ENCODE measurements around the gene RAB22A. TPM values are rescaled to one million over a fixed set of nuclear protein-coding genes. Genes with fewer than 3 reads are reported as not detected.
A peak's percentile ranks its signal among the peaks of the same experiment; 100 is the strongest.
"Not testable (repeated sequence)": the region's sequence is repeated elsewhere in the genome, so short reads cannot be mapped to it uniquely, and the experiment has no call there.

RAB22A gene
- total RNA-seq, 1 donor from 2014 or later = 17.6 TPM

DNA sequence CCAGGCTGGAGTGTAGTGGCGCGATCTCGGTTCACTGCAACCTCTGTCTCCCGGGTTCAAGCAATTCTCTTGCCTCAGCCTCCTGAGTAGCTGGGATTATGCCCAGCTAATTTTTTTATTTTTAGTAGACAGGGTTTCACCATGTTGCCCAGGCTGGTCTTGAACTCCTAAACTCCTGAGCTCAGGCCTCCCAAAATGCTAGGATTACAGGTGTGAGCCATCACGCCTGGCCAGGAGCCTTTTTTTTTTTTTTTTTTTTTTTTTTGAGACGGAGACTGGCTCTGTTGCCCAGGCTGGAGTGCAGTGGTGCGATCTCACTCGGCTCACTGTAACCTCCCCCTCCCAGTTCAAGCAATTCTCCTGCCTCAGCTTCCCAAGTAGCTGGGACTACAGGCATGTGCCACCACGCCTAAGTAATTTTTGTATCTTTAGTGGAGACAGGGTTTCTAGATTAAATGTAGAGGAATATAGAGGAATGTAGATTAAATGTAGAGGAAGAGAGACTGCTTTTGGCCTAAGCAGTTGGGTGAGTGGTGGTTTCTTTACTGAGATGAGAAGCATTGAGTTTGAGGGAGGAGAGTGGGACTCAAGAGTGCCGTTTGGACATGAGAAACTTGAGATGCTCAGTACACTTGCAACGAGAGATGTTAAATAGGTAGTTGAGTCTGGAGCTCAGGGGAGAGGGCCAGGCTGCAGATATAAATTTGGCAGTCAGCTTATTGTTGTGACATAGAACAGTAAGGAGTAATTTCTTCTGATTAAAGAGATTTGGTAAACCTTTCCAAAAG lies 96.2 kb downstream of the RAB22A start:
- Histone ChIP-seq H3K36me3 (ENCODE audit: control insufficient read depth, insufficient read depth, low read length) (no peaks in the 10 kb centered on the region), H3K27me3 (ENCODE audit: control insufficient read depth, insufficient read depth, low read length) (no peaks in the 10 kb centered on the region), H3K4me3 (ENCODE audit: low read depth, low read length) (no peak overlapping the region)
- DNase-seq (ENCODE audit: low read depth) (no peak), FAIRE-seq (no peak)
- TF ChIP-seq, protein P1, sequence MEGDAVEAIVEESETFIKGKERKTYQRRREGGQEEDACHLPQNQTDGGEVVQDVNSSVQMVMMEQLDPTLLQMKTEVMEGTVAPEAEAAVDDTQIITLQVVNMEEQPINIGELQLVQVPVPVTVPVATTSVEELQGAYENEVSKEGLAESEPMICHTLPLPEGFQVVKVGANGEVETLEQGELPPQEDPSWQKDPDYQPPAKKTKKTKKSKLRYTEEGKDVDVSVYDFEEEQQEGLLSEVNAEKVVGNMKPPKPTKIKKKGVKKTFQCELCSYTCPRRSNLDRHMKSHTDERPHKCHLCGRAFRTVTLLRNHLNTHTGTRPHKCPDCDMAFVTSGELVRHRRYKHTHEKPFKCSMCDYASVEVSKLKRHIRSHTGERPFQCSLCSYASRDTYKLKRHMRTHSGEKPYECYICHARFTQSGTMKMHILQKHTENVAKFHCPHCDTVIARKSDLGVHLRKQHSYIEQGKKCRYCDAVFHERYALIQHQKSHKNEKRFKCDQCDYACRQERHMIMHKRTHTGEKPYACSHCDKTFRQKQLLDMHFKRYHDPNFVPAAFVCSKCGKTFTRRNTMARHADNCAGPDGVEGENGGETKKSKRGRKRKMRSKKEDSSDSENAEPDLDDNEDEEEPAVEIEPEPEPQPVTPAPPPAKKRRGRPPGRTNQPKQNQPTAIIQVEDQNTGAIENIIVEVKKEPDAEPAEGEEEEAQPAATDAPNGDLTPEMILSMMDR (IDR thresholded peaks at IDR 0.05; ENCODE audit: insufficient read depth, low read length, severe bottlenecking) = no peak

DNA sequence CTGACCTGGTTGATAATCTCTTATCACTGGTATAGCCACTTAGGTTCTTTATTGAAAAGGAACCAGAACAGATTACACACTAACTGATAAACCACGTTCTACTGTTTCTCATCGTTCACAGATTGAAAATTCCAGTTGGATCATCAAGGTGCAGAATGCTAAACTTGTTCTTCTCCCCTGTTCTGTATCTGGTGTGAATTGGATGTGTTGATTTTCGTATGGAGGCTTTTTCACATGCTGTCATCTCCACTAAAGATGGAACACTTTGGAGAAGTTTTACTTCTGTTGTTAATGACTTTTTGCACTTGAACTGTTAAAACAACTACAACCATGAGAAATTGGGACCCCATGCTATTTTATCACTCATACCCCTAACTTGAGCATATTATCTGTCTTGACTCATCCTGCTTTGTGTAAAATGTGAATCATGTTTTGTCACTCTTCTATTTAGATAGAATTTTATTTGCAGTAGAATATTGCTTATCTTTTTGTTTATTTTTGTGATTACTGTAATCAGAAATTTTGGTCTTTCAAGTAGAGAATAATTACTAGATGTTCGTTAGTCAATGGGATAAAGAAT lies 97.0 kb downstream of the RAB22A start:
- no peak for FAIRE-seq
- DNase-seq (ENCODE audit: low read depth) = peak; percentile 72
- Histone ChIP-seq H3K27me3 (ENCODE audit: control insufficient read depth, insufficient read depth, low read length) (no peaks in the 10 kb centered on the region), H3K36me3 (ENCODE audit: control insufficient read depth, insufficient read depth, low read length) (no peaks in the 10 kb centered on the region), H3K4me3 (ENCODE audit: low read depth, low read length) (no peak overlapping the region)
- TF ChIP-seq, protein P1 (IDR thresholded peaks at IDR 0.05; ENCODE audit: insufficient read depth, low read length, severe bottlenecking) = no peak

DNA sequence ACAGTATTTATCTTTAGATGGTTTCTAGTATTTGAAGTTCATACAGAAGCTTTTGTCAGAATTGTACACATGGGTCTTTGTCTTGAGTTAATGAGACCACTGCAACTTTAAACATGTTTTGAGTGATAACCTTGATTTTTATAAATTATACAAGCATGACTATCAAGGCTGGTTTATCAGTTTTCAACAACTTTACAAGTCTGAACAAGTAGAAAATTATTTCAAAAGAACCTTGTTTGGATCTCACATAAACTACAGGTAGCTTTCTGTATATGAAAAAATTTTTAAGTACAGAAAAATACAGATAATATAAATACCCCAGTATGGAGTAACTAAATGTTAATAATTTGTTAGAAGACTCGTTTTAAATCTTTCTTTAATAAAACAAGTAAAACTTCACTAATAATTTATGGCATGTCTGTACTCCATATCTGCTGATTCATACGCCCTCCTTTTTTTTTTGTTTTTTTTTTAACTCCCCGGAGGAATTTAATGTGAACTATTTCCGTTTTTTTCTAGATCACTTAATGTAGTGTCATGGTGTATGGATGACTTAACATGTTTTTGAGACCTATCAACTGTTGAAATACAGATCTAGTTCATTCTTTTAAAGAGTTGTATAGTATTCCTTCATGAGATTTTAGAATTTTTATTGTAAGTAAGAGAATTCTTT lies 97.8 kb downstream of the RAB22A start:
- peak; percentile 82 for DNase-seq (ENCODE audit: low read depth)
- Histone ChIP-seq H3K27me3 (ENCODE audit: control insufficient read depth, insufficient read depth, low read length) (no peaks in the 10 kb centered on the region), H3K36me3 (ENCODE audit: control insufficient read depth, insufficient read depth, low read length) (no peaks in the 10 kb centered on the region)

DNA sequence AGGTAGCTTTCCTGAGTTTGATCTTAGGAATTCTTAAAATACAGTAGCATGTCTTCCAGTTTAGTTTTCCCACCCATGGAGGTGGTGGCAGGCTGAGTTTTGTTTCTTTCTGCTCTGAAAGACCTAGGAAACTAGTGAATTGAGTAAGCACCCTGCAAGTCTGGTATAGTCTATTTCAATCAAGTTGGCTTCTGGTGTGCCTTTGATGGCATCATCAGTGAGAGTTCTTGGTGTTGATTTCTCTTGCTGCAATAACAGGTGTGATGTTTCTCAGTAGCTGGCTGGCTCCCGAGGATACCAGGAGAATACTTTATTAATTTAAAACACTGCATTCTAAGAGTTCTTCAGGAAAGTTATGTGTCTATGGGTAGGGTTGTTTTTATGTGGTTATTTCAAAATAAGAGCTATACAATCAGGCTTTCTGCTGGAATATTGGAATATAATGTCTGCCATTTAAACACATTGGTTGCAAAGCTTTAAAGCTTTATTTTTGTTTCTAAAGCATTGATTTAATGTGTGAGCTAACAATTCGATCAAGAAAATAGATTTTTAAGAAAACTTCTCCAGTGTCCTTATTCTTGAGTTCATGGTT lies 98.5 kb downstream of the RAB22A start:
- H3K36me3 ChIP-seq (ENCODE audit: control insufficient read depth, insufficient read depth, low read length) = no peaks in the 10 kb centered on the region
- DNase-seq (ENCODE audit: low read depth) (peak; percentile 56), FAIRE-seq (no peak)
- H3K27me3 ChIP-seq (ENCODE audit: control insufficient read depth, insufficient read depth, low read length) = no peaks in the 10 kb centered on the region
- no peak overlapping the region for H3K4me3 ChIP-seq (ENCODE audit: low read depth, low read length)
- TF ChIP-seq, protein P1 (IDR thresholded peaks at IDR 0.05; ENCODE audit: insufficient read depth, low read length, severe bottlenecking) = no peak

More for the DNA sequence above, 97.8 kb downstream of the RAB22A start:
- FAIRE-seq = no peak
- TF ChIP-seq, protein P1 (IDR thresholded peaks at IDR 0.05; ENCODE audit: insufficient read depth, low read length, severe bottlenecking) = no peak
- no peak overlapping the region for H3K4me3 ChIP-seq (ENCODE audit: low read depth, low read length)

DNA sequence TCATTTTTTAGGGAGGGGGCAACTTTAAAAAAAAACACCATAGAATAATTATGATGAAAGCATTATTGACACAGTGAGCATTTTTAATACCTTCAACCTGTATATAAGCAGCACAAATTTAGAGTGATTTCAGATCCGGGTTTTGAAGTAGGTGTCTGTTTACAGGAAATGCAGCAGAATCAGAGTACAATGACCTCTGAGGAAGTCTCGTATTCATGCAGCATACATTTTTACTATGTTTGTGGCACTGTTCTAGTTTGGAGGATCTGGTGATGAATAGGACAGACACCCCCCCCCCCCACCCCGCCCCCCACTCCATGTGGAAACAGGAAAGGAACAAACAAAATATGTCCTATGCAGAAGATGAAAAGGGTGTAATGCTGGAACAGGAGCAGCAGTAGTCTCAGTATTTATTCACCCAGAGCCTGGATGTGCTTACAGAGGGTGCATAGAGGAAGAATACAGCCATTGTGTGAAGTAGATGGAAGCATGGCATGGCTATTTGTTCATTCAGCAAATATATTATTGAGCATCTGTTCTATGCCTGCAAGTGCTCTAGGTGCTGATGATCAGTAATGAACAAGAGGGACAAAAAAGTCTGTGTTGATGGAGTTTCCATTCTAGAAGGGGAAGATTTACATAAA lies 99.2 kb downstream of the RAB22A start:
- no peak overlapping the region for H3K4me3 ChIP-seq (ENCODE audit: low read depth, low read length)
- DNase-seq (ENCODE audit: low read depth) (no peak), FAIRE-seq (no peak)
- no peaks in the 10 kb centered on the region for H3K27me3 ChIP-seq (ENCODE audit: control insufficient read depth, insufficient read depth, low read length)
- H3K36me3 ChIP-seq (ENCODE audit: control insufficient read depth, insufficient read depth, low read length) = no peaks in the 10 kb centered on the region
- TF ChIP-seq, protein P1 (IDR thresholded peaks at IDR 0.05; ENCODE audit: insufficient read depth, low read length, severe bottlenecking) = no peak

DNA sequence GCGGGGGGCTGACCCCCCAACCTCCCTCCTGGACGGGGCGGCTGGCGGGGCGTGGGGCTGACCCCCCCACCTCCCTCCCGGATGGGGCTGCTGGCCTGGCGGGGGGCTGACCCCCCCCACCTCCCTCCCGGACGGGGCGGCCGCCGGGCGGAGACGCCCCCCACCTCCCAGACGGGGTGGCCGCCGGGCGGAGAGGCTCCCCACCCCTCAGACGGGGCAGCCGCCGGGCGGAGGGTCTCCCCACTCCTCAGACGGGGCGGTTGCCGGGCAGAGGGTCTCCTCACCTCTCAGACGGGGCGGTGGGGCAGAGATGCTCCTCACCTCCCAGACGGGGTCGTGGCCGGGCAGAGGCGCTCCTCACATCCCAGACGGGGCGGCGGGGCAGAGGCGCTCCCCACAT lies 104.7 kb downstream of the RAB22A start:
- FAIRE-seq; DNase-seq (ENCODE audit: low read depth); H3K36me3 ChIP-seq (ENCODE audit: control insufficient read depth, insufficient read depth, low read length); H3K4me3 ChIP-seq (ENCODE audit: low read depth, low read length); H3K27me3 ChIP-seq (ENCODE audit: control insufficient read depth, insufficient read depth, low read length): not testable (repeated sequence)

DNA sequence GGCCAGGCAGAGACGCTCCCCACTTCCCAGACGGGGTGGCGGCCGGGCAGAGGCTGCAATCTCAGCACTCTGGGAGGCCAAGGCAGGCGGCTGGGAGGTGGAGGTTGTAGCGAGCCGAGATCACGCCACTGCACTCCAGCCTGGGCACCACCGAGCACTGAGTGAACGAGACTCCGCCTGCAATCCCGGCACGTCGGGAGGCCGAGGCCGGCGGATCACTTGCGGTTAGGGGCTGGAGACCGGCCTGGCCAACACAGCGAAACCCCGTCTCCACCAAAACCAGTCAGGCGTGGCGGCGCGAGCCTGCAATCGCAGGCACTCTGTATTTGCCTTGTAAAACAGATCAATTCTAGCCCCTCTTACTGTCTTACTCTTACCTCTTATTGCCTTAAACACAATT lies 105.3 kb downstream of the RAB22A start:
- DNase-seq (ENCODE audit: low read depth); FAIRE-seq; H3K36me3 ChIP-seq (ENCODE audit: control insufficient read depth, insufficient read depth, low read length); H3K27me3 ChIP-seq (ENCODE audit: control insufficient read depth, insufficient read depth, low read length); H3K4me3 ChIP-seq (ENCODE audit: low read depth, low read length): not testable (repeated sequence)

All from bronchial epithelial cell (primary cell).